OCI-LY7 (cell line): ENCODE results near the gene METTL18. TPM values are rescaled to one million over a fixed set of nuclear protein-coding genes. Genes with fewer than 3 reads are reported as not detected.

Experiments used
- BruUV-seq: library from RNA; stranded (reverse); fragments of 400-500 nt; replicated peaks from 2 replicates; lab custom pipeline; 2021; lab: Mats Ljungman, UMichigan
- CTCF ChIA-PET: fragments of 300-600 bp; sonication (Branson Sonifier 250); formaldehyde crosslinking; loops from one replicate; lab custom pipeline; 2022; ENCODE audit warnings: antibody characterized with exemption; ENCODE audit not compliant: unreplicated experiment; lab: Charles Lee
- POLR2A ChIA-PET: fragments of 300-600 bp; sonication (Branson Sonifier 250); formaldehyde crosslinking; loops from one replicate; lab custom pipeline; 2022; ENCODE audit warnings: antibody characterized with exemption; lab: Charles Lee
- DNase-seq: peaks from one replicate; pipeline ENCODE4 v3.0.0-alpha.2; 2015; ENCODE audit warnings: low spot score
- H2AFZ ChIP-seq: fragments of 200-600 bp; sonication (generic), shearing (Covaris generic); 2 replicates; pipeline ENCODE4 v1.6.1; 2014; ENCODE audit warnings: mild to moderate bottlenecking, antibody characterized with exemption, low read length, moderate library complexity
- H3K27ac ChIP-seq: fragments of 200-600 bp; sonication (generic); 2 replicates; pipeline ENCODE4 v1.5.1; 2014; ENCODE audit warnings: mixed run types, low read depth, mild to moderate bottlenecking, moderate library complexity, low read length, inconsistent platforms; ENCODE audit not compliant: poor library complexity, severe bottlenecking
- H3K36me3 ChIP-seq: fragments of 200-600 bp; sonication (generic); 2 replicates; pipeline ENCODE4 v1.6.1; 2014; ENCODE audit warnings: mild to moderate bottlenecking, antibody characterized with exemption, low read length, moderate library complexity, mixed read lengths; ENCODE audit not compliant: insufficient read depth
- H3K4me1 ChIP-seq: fragments of 200-600 bp; sonication (generic); 2 replicates; pipeline ENCODE4 v1.5.1; 2014; ENCODE audit warnings: mild to moderate bottlenecking, low read length; ENCODE audit not compliant: insufficient read depth, poor library complexity, severe bottlenecking
- H3K4me2 ChIP-seq: fragments of 200-600 bp; sonication (generic); 2 replicates; pipeline ENCODE4 v1.6.1; 2014; ENCODE audit warnings: mild to moderate bottlenecking, low read length
- H3K4me3 ChIP-seq: fragments of 200-600 bp; sonication (generic); 2 replicates; pipeline ENCODE4 v1.5.1; 2014; ENCODE audit warnings: mild to moderate bottlenecking, low read depth, low read length; ENCODE audit not compliant: poor library complexity, severe bottlenecking
- H3K79me2 ChIP-seq: fragments of 200-600 bp; sonication (generic); 2 replicates; pipeline ENCODE4 v1.6.1; 2016; ENCODE audit warnings: low read depth, mild to moderate bottlenecking, low read length, moderate library complexity, mixed read lengths; ENCODE audit not compliant: insufficient read depth
- H3K9me2 ChIP-seq: fragments of 200-600 bp; sonication (generic); 2 replicates; pipeline ENCODE4 v1.6.1; 2016; ENCODE audit warnings: mild to moderate bottlenecking, low read length, mixed read lengths; ENCODE audit not compliant: insufficient read depth
- H3K9me3 ChIP-seq: fragments of 200-600 bp; sonication (generic); 2 replicates; pipeline ENCODE4 v1.6.1; 2014; ENCODE audit warnings: mild to moderate bottlenecking, mixed run types, low read length, mixed read lengths
- H4K20me1 ChIP-seq: fragments of 200-600 bp; sonication (generic); 2 replicates; pipeline ENCODE4 v1.6.1; 2014; ENCODE audit warnings: mild to moderate bottlenecking, antibody characterized with exemption, low read length, moderate library complexity, mixed read lengths; ENCODE audit not compliant: insufficient read depth
- EZH2phosphoT487 ChIP-seq: fragments of 200-600 bp; sonication (generic); IDR thresholded peaks from 2 replicates; pipeline ENCODE4 v1.6.1; 2018; ENCODE audit warnings: low read depth, borderline replicate concordance, mild to moderate bottlenecking, mixed run types, antibody characterized with exemption, low read length, moderate library complexity, mixed read lengths
- intact Hi-C: fragments of 100-400 bp; cut with micrococcal nuclease; formaldehyde crosslinking; loops from one replicate; pipeline ENCODE4 v1.10.0; 2022; ENCODE audit not compliant: unreplicated experiment
- total RNA-seq, 2 experiments: library from RNA; depleted of rRNA in 1 of 2; stranded (reverse); fragments of >200 nt in 1 of 2; shearing (Covaris generic) in 1 of 2; gene quantifications; 2 replicates each; pipeline ENCODE4 v1.2.3, GENCODE V29; 2014 to 2022
- TF ChIP-seq, protein P1 (sequence below): fragments of 200-600 bp; sonication (generic); conservative IDR thresholded peaks from 2 replicates; pipeline ENCODE4 v1.5.1; 2014; ENCODE audit warnings: mild to moderate bottlenecking, antibody characterized with exemption, low read length, moderate library complexity, mixed read lengths

METTL18 gene
- total RNA-seq, 2 experiments from 2014 or later = 8.7 to 12.6 TPM

GRCh38 chr1:169750041-169750440, 44.7 kb downstream of the METTL18 start:
- Histone ChIP-seq H4K20me1 (no peaks in the 10 kb centered on the region), H2AFZ (no peak overlapping the region), H3K36me3 (no peaks in the 10 kb centered on the region), H3K4me2 (no peak overlapping the region), H3K9me2 (no peaks in the 10 kb centered on the region), H3K9me3 (no peaks in the 10 kb centered on the region), H3K79me2 (no peaks in the 10 kb centered on the region), H3K27ac (no peak overlapping the region), H3K4me3 (no peak overlapping the region), H3K4me1 (no peaks in the 10 kb centered on the region)
- no peak for DNase-seq
- ChIA-PET CTCF (no interaction called here), POLR2A (no interaction called here)
- BruUV-seq = no TSS peak
- TF ChIP-seq, protein P1, sequence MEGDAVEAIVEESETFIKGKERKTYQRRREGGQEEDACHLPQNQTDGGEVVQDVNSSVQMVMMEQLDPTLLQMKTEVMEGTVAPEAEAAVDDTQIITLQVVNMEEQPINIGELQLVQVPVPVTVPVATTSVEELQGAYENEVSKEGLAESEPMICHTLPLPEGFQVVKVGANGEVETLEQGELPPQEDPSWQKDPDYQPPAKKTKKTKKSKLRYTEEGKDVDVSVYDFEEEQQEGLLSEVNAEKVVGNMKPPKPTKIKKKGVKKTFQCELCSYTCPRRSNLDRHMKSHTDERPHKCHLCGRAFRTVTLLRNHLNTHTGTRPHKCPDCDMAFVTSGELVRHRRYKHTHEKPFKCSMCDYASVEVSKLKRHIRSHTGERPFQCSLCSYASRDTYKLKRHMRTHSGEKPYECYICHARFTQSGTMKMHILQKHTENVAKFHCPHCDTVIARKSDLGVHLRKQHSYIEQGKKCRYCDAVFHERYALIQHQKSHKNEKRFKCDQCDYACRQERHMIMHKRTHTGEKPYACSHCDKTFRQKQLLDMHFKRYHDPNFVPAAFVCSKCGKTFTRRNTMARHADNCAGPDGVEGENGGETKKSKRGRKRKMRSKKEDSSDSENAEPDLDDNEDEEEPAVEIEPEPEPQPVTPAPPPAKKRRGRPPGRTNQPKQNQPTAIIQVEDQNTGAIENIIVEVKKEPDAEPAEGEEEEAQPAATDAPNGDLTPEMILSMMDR = no peak
- TF ChIP-seq EZH2phosphoT487 = no peak
- intact Hi-C loops = no loop called here

DNA sequence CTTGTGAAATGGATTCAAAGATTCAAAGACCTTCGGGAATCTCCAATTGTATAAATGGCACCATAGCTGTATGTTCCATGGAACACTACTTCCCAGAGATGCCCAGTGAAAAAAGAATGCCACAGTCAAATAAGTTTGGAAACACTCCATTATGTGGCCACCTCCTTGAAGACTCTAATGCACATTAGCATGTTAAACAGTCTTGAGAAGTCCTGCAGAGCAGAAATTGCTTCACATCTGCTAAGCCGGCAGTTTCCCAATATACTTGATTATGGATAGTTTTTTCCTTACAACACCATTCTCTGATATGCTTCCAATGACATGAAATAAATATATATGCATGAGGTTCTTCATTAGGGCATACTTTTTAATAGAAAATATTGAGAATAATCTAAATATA, 48.2 kb downstream of the METTL18 start:
- POLR2A ChIA-PET = no interaction called here

More for the DNA sequence above, 48.2 kb downstream of the METTL18 start:
- TF ChIP-seq EZH2phosphoT487 = no peak
- TF ChIP-seq, protein P1 = no peak
- DNase-seq = no peak
- H3K27ac ChIP-seq = no peak overlapping the region
- no TSS peak for BruUV-seq
- intact Hi-C loops = no loop called here
- no peaks in the 10 kb centered on the region for H4K20me1 ChIP-seq
- H3K4me2 ChIP-seq = no peak overlapping the region
- H3K36me3 ChIP-seq = no peaks in the 10 kb centered on the region
- H3K9me3 ChIP-seq = no peaks in the 10 kb centered on the region
- no peak overlapping the region for H3K4me3 ChIP-seq
- CTCF ChIA-PET = no interaction called here
- H3K4me1 ChIP-seq = no peaks in the 10 kb centered on the region
- no peaks in the 10 kb centered on the region for H3K9me2 ChIP-seq
- no peak overlapping the region for H2AFZ ChIP-seq
- H3K79me2 ChIP-seq = no peaks in the 10 kb centered on the region
